K562 (cell line): ENCODE results near the gene VPS9D1.

ENCODE experiments used
- MEF2A ChIP-seq: IDR thresholded peaks from 2 replicates; pipeline ENCODE4 v1.6.1; 2011; ENCODE audit warnings: low read depth, mild to moderate bottlenecking, low read length, moderate library complexity; ENCODE audit not compliant: control insufficient read depth
- NFE2L1 ChIP-seq: fragments of 450-650 bp; IDR thresholded peaks from 2 replicates; pipeline ENCODE4 v1.6.1; 2016; ENCODE audit warnings: missing genetic modification characterization, low read depth, mild to moderate bottlenecking, missing compliant biosample characterization, moderate library complexity, borderline replicate concordance
- YY1 ChIP-seq, 3 experiments: IDR thresholded peaks; 2 replicates each; pipeline ENCODE4 v1.6.1; 2011; ENCODE audit warnings: low read length in 2 of 3, mild to moderate bottlenecking in 2 of 3, moderate library complexity in 2 of 3, borderline replicate concordance in 1 of 3, control low read depth in 1 of 3, low read depth in 1 of 3; ENCODE audit not compliant: insufficient read depth in 3 of 3, insufficient replicate concordance in 2 of 3, control insufficient read depth in 1 of 3, insufficient read length in 1 of 3; ENCODE audit errors: extremely low read depth in 1 of 3
- ZFX ChIP-seq: sonication (generic); formaldehyde crosslinking; IDR thresholded peaks from 2 replicates; pipeline ENCODE4 v1.8.0; 2022; ENCODE audit warnings: mild to moderate bottlenecking, missing genetic modification reagents, moderate library complexity

GRCh38 chr16:89738538-89739317 is 18.0 kb upstream of the VPS9D1 start:
- TF ChIP-seq YY1 (IDR thresholded peaks at IDR 0.05; ENCODE audit: borderline replicate concordance in 1 of 3, control insufficient read depth in 1 of 3, extremely low read depth in 1 of 3, insufficient read depth in 3 of 3, insufficient read length in 1 of 3, insufficient replicate concordance in 2 of 3, low read depth in 1 of 3, low read length in 2 of 3) (no peak), NFE2L1 (tag) (no peak), MEF2A (no peak), ZFX (no peak)
